ENCODE data around the gene GRIK4. TPM values are rescaled to one million over a fixed set of nuclear protein-coding genes. Genes with fewer than 3 reads are reported as not detected.

GRIK4 gene
- total and polyA plus RNA-seq, 4 donors = 0.05 to 0.25 (median 0.06) TPM; not detected in 1

DNA sequence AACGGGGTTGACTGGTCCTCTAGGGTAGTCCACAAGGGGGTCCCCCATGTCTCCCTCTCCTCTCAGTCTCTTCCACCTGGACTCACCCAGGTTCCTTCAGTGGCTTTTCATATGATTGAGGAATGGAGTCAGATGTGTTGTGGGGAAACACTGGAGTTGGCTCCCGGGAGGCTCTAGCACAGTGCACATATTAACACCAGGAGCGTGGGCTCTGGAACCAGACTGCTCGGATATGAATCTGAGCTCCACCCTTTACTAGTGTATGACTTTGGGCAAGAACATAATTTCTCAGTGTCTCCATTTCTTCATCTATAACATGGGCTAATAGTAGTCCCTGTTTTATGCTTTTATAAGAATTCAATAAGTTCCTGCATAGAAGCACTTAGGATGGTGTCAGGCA lies 157.0 kb downstream of the GRIK4 start (continued):
- TF ChIP-seq GABPA (IDR thresholded peaks at IDR 0.05 in 1 of 2, conservative IDR thresholded peaks at IDR 0.05 in 1 of 2) (no peak), HNF4G (IDR thresholded peaks at IDR 0.05) (no peak), RXRA (IDR thresholded peaks at IDR 0.05) (no peak)

DNA sequence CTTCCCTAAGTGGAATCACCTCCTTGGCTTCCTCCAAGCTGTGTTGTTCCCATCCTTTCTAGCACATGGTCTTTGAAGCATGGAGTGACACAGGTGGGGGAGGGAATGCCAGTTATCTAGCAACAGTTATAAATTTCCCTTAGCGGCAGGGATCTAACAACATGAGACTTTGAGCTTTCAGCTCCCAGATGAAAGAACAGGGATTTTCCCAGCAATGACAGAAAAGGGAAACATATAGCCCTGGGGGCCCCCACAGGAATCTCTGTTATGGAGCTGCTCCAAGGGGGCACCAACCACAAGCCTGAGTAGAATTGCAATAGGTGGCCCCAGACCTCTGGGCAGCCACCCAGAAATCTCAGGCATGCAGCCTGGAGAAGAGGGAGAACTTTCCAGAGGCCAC lies 163.0 kb downstream of the GRIK4 start:
- Histone ChIP-seq H3K27me3 (ENCODE audit: control insufficient read depth in 4 of 4, insufficient read depth in 4 of 4, low read length in 3 of 4) (peaks cover 0 to 8% (median 1%) of the 10 kb centered on the region in 4 donors), H3K4me1 (ENCODE audit: control insufficient read depth in 4 of 4, insufficient read depth in 4 of 4, low read length in 3 of 4) (no peaks in the 10 kb centered on the region), H3K4me3 (ENCODE audit: low read depth in 1 of 3, low read length in 3 of 3) (no peak overlapping the region), H3K9me3 (ENCODE audit: control insufficient read depth in 4 of 4, low read length in 3 of 4) (no peaks in the 10 kb centered on the region), H3K9ac (ENCODE audit: low read depth in 1 of 2, low read length in 2 of 2) (no peak overlapping the region), H3K36me3 (ENCODE audit: control insufficient read depth in 4 of 4, insufficient read depth in 3 of 4, low read depth in 1 of 4, low read length in 3 of 4) (no peaks in the 10 kb centered on the region), H3K27ac (ENCODE audit: low read depth in 1 of 2, low read length in 2 of 2) (no peak overlapping the region)
- no peak for DNase-seq (ENCODE audit: low spot score)
- TF ChIP-seq JUND (IDR thresholded peaks at IDR 0.05) (no peak), NR2F2 (IDR thresholded peaks at IDR 0.05) (no peak), RAD21 (IDR thresholded peaks at IDR 0.05) (no peak)
- TF ChIP-seq, protein P1, sequence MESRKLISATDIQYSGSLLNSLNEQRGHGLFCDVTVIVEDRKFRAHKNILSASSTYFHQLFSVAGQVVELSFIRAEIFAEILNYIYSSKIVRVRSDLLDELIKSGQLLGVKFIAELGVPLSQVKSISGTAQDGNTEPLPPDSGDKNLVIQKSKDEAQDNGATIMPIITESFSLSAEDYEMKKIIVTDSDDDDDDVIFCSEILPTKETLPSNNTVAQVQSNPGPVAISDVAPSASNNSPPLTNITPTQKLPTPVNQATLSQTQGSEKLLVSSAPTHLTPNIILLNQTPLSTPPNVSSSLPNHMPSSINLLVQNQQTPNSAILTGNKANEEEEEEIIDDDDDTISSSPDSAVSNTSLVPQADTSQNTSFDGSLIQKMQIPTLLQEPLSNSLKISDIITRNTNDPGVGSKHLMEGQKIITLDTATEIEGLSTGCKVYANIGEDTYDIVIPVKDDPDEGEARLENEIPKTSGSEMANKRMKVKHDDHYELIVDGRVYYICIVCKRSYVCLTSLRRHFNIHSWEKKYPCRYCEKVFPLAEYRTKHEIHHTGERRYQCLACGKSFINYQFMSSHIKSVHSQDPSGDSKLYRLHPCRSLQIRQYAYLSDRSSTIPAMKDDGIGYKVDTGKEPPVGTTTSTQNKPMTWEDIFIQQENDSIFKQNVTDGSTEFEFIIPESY (IDR thresholded peaks at IDR 0.05) = no peak
- WGBS = 39% methylated on average over 1 of the region's 1 CpG

DNA sequence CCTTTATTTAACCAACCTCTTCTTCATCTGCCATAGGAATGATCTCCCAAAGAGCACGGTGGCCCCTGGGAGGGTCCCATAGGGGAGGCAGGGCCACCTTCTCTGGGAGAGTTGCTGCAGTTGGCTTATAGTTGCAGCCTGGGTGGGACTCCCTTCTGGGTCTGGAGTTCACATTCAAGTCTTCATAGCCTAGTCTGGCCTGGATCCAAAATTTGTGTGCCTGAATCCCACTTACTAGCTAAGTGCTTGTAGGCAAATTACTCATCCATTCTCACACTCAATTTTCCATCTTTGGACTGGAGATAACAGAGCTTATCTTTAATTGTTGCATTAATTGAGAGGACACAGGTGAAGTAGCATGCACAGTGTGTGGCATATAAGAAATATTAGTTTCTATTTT lies 163.6 kb downstream of the GRIK4 start:
- H3K27ac ChIP-seq (ENCODE audit: low read depth in 1 of 2, low read length in 2 of 2) = no peak overlapping the region
- H3K36me3 ChIP-seq (ENCODE audit: control insufficient read depth in 4 of 4, insufficient read depth in 3 of 4, low read depth in 1 of 4, low read length in 3 of 4) = no peaks in the 10 kb centered on the region
- TF ChIP-seq, protein P2, sequence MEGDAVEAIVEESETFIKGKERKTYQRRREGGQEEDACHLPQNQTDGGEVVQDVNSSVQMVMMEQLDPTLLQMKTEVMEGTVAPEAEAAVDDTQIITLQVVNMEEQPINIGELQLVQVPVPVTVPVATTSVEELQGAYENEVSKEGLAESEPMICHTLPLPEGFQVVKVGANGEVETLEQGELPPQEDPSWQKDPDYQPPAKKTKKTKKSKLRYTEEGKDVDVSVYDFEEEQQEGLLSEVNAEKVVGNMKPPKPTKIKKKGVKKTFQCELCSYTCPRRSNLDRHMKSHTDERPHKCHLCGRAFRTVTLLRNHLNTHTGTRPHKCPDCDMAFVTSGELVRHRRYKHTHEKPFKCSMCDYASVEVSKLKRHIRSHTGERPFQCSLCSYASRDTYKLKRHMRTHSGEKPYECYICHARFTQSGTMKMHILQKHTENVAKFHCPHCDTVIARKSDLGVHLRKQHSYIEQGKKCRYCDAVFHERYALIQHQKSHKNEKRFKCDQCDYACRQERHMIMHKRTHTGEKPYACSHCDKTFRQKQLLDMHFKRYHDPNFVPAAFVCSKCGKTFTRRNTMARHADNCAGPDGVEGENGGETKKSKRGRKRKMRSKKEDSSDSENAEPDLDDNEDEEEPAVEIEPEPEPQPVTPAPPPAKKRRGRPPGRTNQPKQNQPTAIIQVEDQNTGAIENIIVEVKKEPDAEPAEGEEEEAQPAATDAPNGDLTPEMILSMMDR (IDR thresholded peaks at IDR 0.05; ENCODE audit: low read depth, low read length, missing input control) = no peak
- TF ChIP-seq, protein P1 (IDR thresholded peaks at IDR 0.05) = no peak
- TF ChIP-seq, protein P3, sequence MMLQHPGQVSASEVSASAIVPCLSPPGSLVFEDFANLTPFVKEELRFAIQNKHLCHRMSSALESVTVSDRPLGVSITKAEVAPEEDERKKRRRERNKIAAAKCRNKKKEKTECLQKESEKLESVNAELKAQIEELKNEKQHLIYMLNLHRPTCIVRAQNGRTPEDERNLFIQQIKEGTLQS (IDR thresholded peaks at IDR 0.05) = no peak
- TF ChIP-seq FOXA2 (IDR thresholded peaks at IDR 0.05) = no peak
- TF ChIP-seq, protein P4, sequence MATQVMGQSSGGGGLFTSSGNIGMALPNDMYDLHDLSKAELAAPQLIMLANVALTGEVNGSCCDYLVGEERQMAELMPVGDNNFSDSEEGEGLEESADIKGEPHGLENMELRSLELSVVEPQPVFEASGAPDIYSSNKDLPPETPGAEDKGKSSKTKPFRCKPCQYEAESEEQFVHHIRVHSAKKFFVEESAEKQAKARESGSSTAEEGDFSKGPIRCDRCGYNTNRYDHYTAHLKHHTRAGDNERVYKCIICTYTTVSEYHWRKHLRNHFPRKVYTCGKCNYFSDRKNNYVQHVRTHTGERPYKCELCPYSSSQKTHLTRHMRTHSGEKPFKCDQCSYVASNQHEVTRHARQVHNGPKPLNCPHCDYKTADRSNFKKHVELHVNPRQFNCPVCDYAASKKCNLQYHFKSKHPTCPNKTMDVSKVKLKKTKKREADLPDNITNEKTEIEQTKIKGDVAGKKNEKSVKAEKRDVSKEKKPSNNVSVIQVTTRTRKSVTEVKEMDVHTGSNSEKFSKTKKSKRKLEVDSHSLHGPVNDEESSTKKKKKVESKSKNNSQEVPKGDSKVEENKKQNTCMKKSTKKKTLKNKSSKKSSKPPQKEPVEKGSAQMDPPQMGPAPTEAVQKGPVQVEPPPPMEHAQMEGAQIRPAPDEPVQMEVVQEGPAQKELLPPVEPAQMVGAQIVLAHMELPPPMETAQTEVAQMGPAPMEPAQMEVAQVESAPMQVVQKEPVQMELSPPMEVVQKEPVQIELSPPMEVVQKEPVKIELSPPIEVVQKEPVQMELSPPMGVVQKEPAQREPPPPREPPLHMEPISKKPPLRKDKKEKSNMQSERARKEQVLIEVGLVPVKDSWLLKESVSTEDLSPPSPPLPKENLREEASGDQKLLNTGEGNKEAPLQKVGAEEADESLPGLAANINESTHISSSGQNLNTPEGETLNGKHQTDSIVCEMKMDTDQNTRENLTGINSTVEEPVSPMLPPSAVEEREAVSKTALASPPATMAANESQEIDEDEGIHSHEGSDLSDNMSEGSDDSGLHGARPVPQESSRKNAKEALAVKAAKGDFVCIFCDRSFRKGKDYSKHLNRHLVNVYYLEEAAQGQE (IDR thresholded peaks at IDR 0.05) = no peak
- no peak for TF ChIP-seq GABPA (IDR thresholded peaks at IDR 0.05 in 1 of 2, conservative IDR thresholded peaks at IDR 0.05 in 1 of 2)
- no peak for TF ChIP-seq EGR1 (IDR thresholded peaks at IDR 0.05; ENCODE audit: low read depth in 2 of 2)
- no peak for TF ChIP-seq RXRA (IDR thresholded peaks at IDR 0.05)
- TF ChIP-seq TAF1 (conservative IDR thresholded peaks at IDR 0.05) = no peak
- TF ChIP-seq FOXA1 (IDR thresholded peaks at IDR 0.05) = no peak
- TF ChIP-seq, protein P5, sequence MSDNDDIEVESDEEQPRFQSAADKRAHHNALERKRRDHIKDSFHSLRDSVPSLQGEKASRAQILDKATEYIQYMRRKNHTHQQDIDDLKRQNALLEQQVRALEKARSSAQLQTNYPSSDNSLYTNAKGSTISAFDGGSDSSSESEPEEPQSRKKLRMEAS (IDR thresholded peaks at IDR 0.05) = no peak
- no peak for TF ChIP-seq RAD21 (IDR thresholded peaks at IDR 0.05)
- TF ChIP-seq JUND (IDR thresholded peaks at IDR 0.05) = no peak
- TF ChIP-seq YY1 (IDR thresholded peaks at IDR 0.05) = no peak
- no peak for TF ChIP-seq HNF4A (conservative IDR thresholded peaks at IDR 0.05)
- TF ChIP-seq SP1 (IDR thresholded peaks at IDR 0.05) = no peak
- DNase-seq (ENCODE audit: low spot score) = no peak
- H3K27me3 ChIP-seq (ENCODE audit: control insufficient read depth in 4 of 4, insufficient read depth in 4 of 4, low read length in 3 of 4) = peaks cover 0 to 4% (median 1%) of the 10 kb centered on the region in 4 donors
- no peak overlapping the region for H3K4me3 ChIP-seq (ENCODE audit: low read depth in 1 of 3, low read length in 3 of 3)
- no peaks in the 10 kb centered on the region for H3K4me1 ChIP-seq (ENCODE audit: control insufficient read depth in 4 of 4, insufficient read depth in 4 of 4, low read length in 3 of 4)
- no peak overlapping the region for H3K9ac ChIP-seq (ENCODE audit: low read depth in 1 of 2, low read length in 2 of 2)
- no peaks in the 10 kb centered on the region for H3K9me3 ChIP-seq (ENCODE audit: control insufficient read depth in 4 of 4, low read length in 3 of 4)
- WGBS = 75% methylated on average over 1 of the region's 1 CpG

All from liver (tissue), 9 donors.